GM19455 (cell line): Measurements from ENCODE around the gene SCCPDH.
A peak's percentile ranks its signal among the peaks of the same experiment; 100 is the strongest.

Experiments
- ATAC-seq: cut with Tn5 transposase; IDR thresholded peaks from one replicate; pipeline ENCODE4 v1.9.1; 2021; ENCODE audit not compliant: unreplicated experiment

The SCCPDH gene

GRCh38 chr1:246748006-246748405 lies 23.8 kb downstream of the SCCPDH start:
- no peak for ATAC-seq

- ATAC-seq = no peak
These were observed 24.7 kb downstream of the SCCPDH start for GRCh38 chr1:246748867-246749266.

GRCh38 chr1:246750752-246751151 lies 26.5 kb downstream of the SCCPDH start:
- no peak for ATAC-seq

GRCh38 chr1:246753670-246754535 lies 29.7 kb downstream of the SCCPDH start:
- peak; percentile 90 for ATAC-seq

- no peak for ATAC-seq
These were observed 31.2 kb downstream of the SCCPDH start for GRCh38 chr1:246755419-246755818.

- ATAC-seq = no peak
These were observed 36.5 kb downstream of the SCCPDH start for GRCh38 chr1:246760422-246761347.

- ATAC-seq = no peak
These were observed 37.2 kb downstream of the SCCPDH start for GRCh38 chr1:246761396-246761795.

GRCh38 chr1:246765521-246765920 lies 41.3 kb downstream of the SCCPDH start:
- no peak for ATAC-seq

- ATAC-seq = no peak
These were observed 44.3 kb downstream of the SCCPDH start for GRCh38 chr1:246768403-246769020.

- no peak for ATAC-seq
These were observed 45.1 kb downstream of the SCCPDH start for GRCh38 chr1:246769306-246769705.

- no peak for ATAC-seq
These were observed 47.2 kb downstream of the SCCPDH start for GRCh38 chr1:246771366-246771765.

- ATAC-seq = no peak
These were observed 48.5 kb downstream of the SCCPDH start for GRCh38 chr1:246772686-246773085.

- ATAC-seq = peak; percentile 99
These were observed 49.0 kb downstream of the SCCPDH start for GRCh38 chr1:246773213-246773641.

- ATAC-seq = no peak
These were observed 51.5 kb downstream of the SCCPDH start for GRCh38 chr1:246775531-246776385.

GRCh38 chr1:246776923-246777322 lies 52.7 kb downstream of the SCCPDH start:
- ATAC-seq = no peak

GRCh38 chr1:246778663-246779062 lies 54.5 kb downstream of the SCCPDH start:
- no peak for ATAC-seq

GRCh38 chr1:246779561-246780175 lies 55.5 kb downstream of the SCCPDH start:
- no peak for ATAC-seq

- no peak for ATAC-seq
These were observed 56.1 kb downstream of the SCCPDH start for GRCh38 chr1:246780264-246780663.

GRCh38 chr1:246781212-246781611 lies 57.0 kb downstream of the SCCPDH start:
- no peak for ATAC-seq
